CD4-positive, alpha-beta T cell (primary cell): ENCODE results near the gene IDNK. TPM values are rescaled to one million over a fixed set of nuclear protein-coding genes. Genes with fewer than 3 reads are reported as not detected.

ENCODE experiments used
- ATAC-seq: fragments of 200-7000 bp; cut with Tn5 transposase; one replicate; pipeline ENCODE4 v1.10.0; 2022; ENCODE audit warnings: mild to moderate bottlenecking; ENCODE audit not compliant: poor library complexity
- CTCF ChIA-PET: fragments of 350-600 bp; sonication (Branson Sonifier 250); formaldehyde crosslinking; loops from one replicate; lab custom pipeline; 2021; ENCODE audit warnings: antibody characterized with exemption, inconsistent platforms; lab: Charles Lee
- POLR2A ChIA-PET: fragments of 350-600 bp; sonication (Branson Sonifier 250); formaldehyde crosslinking; loops from one replicate; lab custom pipeline; 2021; ENCODE audit warnings: antibody characterized with exemption, inconsistent platforms; lab: Charles Lee
- DNase-seq, 14 experiments: peaks; one replicate each; pipeline ENCODE4 v3.0.0-alpha.2; 2013 to 2020; ENCODE audit warnings: mixed read lengths in 2 of 14
- H3K27ac ChIP-seq, 2 donors: one replicate each; pipeline versions ENCODE4 v1.5.1 to v1.7.0; 2013; ENCODE audit warnings: low read length in 2 of 2, low read depth in 1 of 2, mild to moderate bottlenecking in 1 of 2
- H3K27me3 ChIP-seq, 2 experiments: 1 replicate in 1 of 2; 2 replicates in 1 of 2; pipeline versions ENCODE4 v1.6.1 to v1.7.0; 2013; ENCODE audit warnings: low read length in 2 of 2, control low read depth in 1 of 2, mild to moderate bottlenecking in 1 of 2, moderate library complexity in 1 of 2; ENCODE audit not compliant: insufficient read depth in 2 of 2, control insufficient read depth in 1 of 2
- H3K36me3 ChIP-seq: one replicate; pipeline ENCODE4 v1.6.1; 2013; ENCODE audit warnings: low read length, control low read depth; ENCODE audit not compliant: insufficient read depth
- H3K4me1 ChIP-seq: one replicate; pipeline ENCODE4 v1.6.1; 2013; ENCODE audit warnings: low read length, control low read depth; ENCODE audit not compliant: insufficient read depth
- H3K4me3 ChIP-seq: one replicate; pipeline ENCODE4 v1.5.1; 2013; ENCODE audit warnings: mild to moderate bottlenecking, low read length, moderate library complexity
- H3K9me3 ChIP-seq, 2 experiments: 1 replicate in 1 of 2; 2 replicates in 1 of 2; pipeline versions ENCODE4 v1.6.1 to v1.7.0; 2013; ENCODE audit warnings: low read length in 2 of 2, mild to moderate bottlenecking in 2 of 2, control low read depth in 1 of 2, moderate library complexity in 1 of 2; ENCODE audit not compliant: control insufficient read depth in 1 of 2, insufficient read depth in 1 of 2
- H3K27ac Mint-ChIP-seq: one replicate; pipeline ENCODE4 v1.8.0; 2020; ENCODE audit warnings: mixed read lengths
- H3K27me3 Mint-ChIP-seq: one replicate; pipeline ENCODE4 v1.8.0; 2021; ENCODE audit warnings: mixed read lengths
- H3K36me3 Mint-ChIP-seq: one replicate; pipeline ENCODE4 v1.8.0; 2021; ENCODE audit warnings: low read depth, mixed read lengths
- H3K4me1 Mint-ChIP-seq: one replicate; pipeline ENCODE4 v1.8.0; 2021; ENCODE audit warnings: low read depth, mixed read lengths
- H3K4me3 Mint-ChIP-seq: one replicate; pipeline ENCODE4 v1.8.0; 2020; ENCODE audit warnings: mild to moderate bottlenecking, mixed read lengths
- H3K9me3 Mint-ChIP-seq: one replicate; pipeline ENCODE4 v1.8.0; 2020; ENCODE audit warnings: mixed read lengths
- intact Hi-C, 2 experiments: fragments of 100-400 bp; cut with DNase I in 1 of 2; cut with micrococcal nuclease in 1 of 2; formaldehyde crosslinking; loops; one replicate each; pipeline versions ENCODE4 v1.15.1 to v1.9.0; 2023 to 2025; cut with DNase I, micrococcal nuclease
- total RNA-seq, 174 experiments: library from RNA in 2 of 174; stranded (reverse) in 2 of 174; gene quantifications; one replicate each; pipeline ENCODE4 v1.2.3 and lab custom pipeline; 2021 to 2026
- TF ChIP-seq, protein P1 (sequence below): fragments of 200-600 bp; IDR thresholded peaks from one replicate; pipeline ENCODE4 v1.8.0; 2022; ENCODE audit warnings: antibody characterized with exemption, mild to moderate bottlenecking

IDNK gene
- total RNA-seq, 2 experiments from 2014 or later, result 5.4 to 5.6 TPM

DNA sequence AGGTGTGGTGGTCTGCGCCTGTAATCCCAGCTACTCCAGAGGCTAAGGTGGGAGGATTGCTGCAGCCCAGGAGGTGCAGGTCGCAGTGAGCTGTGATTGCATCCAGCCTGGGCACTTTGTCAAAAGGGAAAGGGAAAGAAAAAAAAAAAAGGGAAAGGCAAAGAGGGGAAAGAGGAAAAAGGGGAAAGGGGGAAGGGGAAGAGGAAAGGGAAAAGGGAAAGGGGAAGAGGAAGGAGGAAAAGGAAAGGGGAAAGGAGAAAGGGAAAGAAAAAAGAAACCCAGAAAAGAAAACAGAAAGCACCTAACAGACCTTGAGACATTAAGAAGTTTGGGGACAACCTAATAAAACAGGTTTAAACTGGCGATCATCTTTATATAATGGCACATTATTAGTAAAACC is 40.0 kb downstream of the IDNK start:
- no peaks in the 10 kb centered on the region for H3K9me3 ChIP-seq
- Mint-ChIP-seq H3K9me3 (no peaks in the 10 kb centered on the region), H3K27me3 (no peaks in the 10 kb centered on the region), H3K4me3 (no peak overlapping the region), H3K27ac (no peak overlapping the region), H3K4me1 (peaks cover 24% of the 10 kb centered on the region), H3K36me3 (peaks cover 84% of the 10 kb centered on the region)
- CTCF ChIA-PET, result no interaction called here
- H3K27me3 ChIP-seq, result no peaks in the 10 kb centered on the region
- POLR2A ChIA-PET, result interaction anchor here (1.7 kb wide), 1 partner anchor 45 kb away, joined by 7 read pairs; the partner anchor contains the start of gene UBQLN1
- intact Hi-C loops, result no loop called here
- TF ChIP-seq, protein P1, sequence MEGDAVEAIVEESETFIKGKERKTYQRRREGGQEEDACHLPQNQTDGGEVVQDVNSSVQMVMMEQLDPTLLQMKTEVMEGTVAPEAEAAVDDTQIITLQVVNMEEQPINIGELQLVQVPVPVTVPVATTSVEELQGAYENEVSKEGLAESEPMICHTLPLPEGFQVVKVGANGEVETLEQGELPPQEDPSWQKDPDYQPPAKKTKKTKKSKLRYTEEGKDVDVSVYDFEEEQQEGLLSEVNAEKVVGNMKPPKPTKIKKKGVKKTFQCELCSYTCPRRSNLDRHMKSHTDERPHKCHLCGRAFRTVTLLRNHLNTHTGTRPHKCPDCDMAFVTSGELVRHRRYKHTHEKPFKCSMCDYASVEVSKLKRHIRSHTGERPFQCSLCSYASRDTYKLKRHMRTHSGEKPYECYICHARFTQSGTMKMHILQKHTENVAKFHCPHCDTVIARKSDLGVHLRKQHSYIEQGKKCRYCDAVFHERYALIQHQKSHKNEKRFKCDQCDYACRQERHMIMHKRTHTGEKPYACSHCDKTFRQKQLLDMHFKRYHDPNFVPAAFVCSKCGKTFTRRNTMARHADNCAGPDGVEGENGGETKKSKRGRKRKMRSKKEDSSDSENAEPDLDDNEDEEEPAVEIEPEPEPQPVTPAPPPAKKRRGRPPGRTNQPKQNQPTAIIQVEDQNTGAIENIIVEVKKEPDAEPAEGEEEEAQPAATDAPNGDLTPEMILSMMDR, result no peak
- peaks cover 87% of the 10 kb centered on the region for H3K36me3 ChIP-seq
- H3K4me1 ChIP-seq, result no peaks in the 10 kb centered on the region
- H3K27ac ChIP-seq, result no peak overlapping the region
- DNase-seq, result no peak
- H3K4me3 ChIP-seq, result no peak overlapping the region
- no peak for ATAC-seq

DNA sequence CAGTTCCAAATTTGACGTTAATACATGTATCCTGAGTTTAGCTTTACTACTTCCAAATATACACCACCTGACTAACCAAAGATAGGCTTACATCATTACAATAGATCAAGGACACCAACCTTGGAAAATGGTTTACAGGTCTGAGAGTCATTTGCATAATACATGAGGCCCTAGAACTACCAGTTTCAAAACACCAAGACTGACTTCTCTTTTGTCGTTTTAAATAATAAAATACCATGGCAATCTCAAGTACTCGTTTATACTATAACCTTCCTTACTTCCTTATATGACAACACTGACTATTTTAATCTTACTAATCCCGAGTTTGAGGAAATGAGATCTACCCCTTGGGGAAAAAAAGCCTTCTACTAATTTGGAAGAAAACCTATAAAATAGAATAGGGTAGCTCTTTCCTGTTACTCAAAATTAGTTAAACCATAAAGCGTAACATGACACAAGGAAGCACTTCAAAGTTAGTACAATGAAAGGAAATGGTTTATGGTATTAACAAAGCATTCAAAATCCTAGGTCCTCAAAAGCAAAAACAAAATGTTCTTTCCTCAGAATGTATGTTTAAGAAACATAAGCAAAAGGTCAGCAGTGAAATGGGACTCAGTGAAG is 42.7 kb downstream of the IDNK start:
- Histone ChIP-seq H3K27ac (no peak overlapping the region), H3K4me1 (no peaks in the 10 kb centered on the region), H3K27me3 (no peaks in the 10 kb centered on the region), H3K36me3 (peaks cover 83% of the 10 kb centered on the region), H3K4me3 (no peak overlapping the region), H3K9me3 (no peaks in the 10 kb centered on the region)
- Mint-ChIP-seq H3K36me3 (peaks cover 95% of the 10 kb centered on the region), H3K4me1 (peaks cover 39% of the 10 kb centered on the region), H3K4me3 (no peak overlapping the region), H3K27me3 (no peaks in the 10 kb centered on the region), H3K9me3 (no peaks in the 10 kb centered on the region), H3K27ac (peak overlapping the region; percentile 43)
- DNase-seq (no peak), ATAC-seq (no peak)
- TF ChIP-seq, protein P1, result no peak
- intact Hi-C loops, result loop anchor here (2.0 to 5.0 kb wide), 2 partner anchors 39 to 42 kb away; partner anchors contain the start of gene UBQLN1 (in 1 of the 2)
- ChIA-PET CTCF (interaction anchor here (0.5 to 1.2 kb wide), 3 partner anchors 16 to 129 kb away, joined by 3 to 4 read pairs (median 3); no protein-coding TSS in a partner anchor), POLR2A (interaction anchor here (2.5 kb wide), 1 partner anchor 42 kb away, joined by 9 read pairs; the partner anchor contains the start of gene UBQLN1)

- CTCF ChIA-PET, result no interaction called here
- H3K36me3 Mint-ChIP-seq, result peaks cover 95% of the 10 kb centered on the region
- POLR2A ChIA-PET, result no interaction called here
Observed at GRCh38 chr9:83669067-83669466, 46.1 kb downstream of the IDNK start.

More at GRCh38 chr9:83669067-83669466, 46.1 kb downstream of the IDNK start:
- Histone ChIP-seq H3K4me3 (no peak overlapping the region), H3K4me1 (no peaks in the 10 kb centered on the region), H3K27me3 (no peaks in the 10 kb centered on the region), H3K9me3 (no peaks in the 10 kb centered on the region), H3K36me3 (peaks cover 77% of the 10 kb centered on the region), H3K27ac (no peak overlapping the region)
- Mint-ChIP-seq H3K4me1 (peaks cover 59% of the 10 kb centered on the region), H3K27me3 (no peaks in the 10 kb centered on the region), H3K4me3 (no peak overlapping the region), H3K9me3 (no peaks in the 10 kb centered on the region), H3K27ac (no peak overlapping the region)
- no peak for DNase-seq
- intact Hi-C loops, result loop anchor here in 1 of 2 experiments (5.0 kb wide), 1 partner anchor 38 kb away; the partner anchor contains the start of gene UBQLN1
- TF ChIP-seq, protein P1, result no peak
- ATAC-seq, result no peak
